ENCODE results near the gene DCLRE1C.
"Not testable (repeated sequence)": the region's sequence is repeated elsewhere in the genome, so short reads cannot be mapped to it uniquely, and the experiment has no call there.

Gene DCLRE1C

GRCh38 chr10:14945108-14945507 lies 8.8 kb downstream of the DCLRE1C start:
- DNase-seq (ENCODE audit: low read depth in 2 of 2): no peak

GRCh38 chr10:14942950-14943338 lies 11.0 kb downstream of the DCLRE1C start:
- DNase-seq (ENCODE audit: low read depth in 2 of 2): not testable (repeated sequence)

- not testable (repeated sequence) for DNase-seq (ENCODE audit: low read depth in 2 of 2)
Measured at GRCh38 chr10:14942147-14942949, 11.5 kb downstream of the DCLRE1C start.

- not testable (repeated sequence) for DNase-seq (ENCODE audit: low read depth in 2 of 2)
Measured at GRCh38 chr10:14938971-14939370, 14.9 kb downstream of the DCLRE1C start.

GRCh38 chr10:14936584-14936983 lies 17.3 kb downstream of the DCLRE1C start:
- no peak for DNase-seq (ENCODE audit: low read depth in 2 of 2)

GRCh38 chr10:14930610-14931009 lies 23.3 kb downstream of the DCLRE1C start:
- no peak for DNase-seq (ENCODE audit: low read depth in 2 of 2)

- no peak for DNase-seq (ENCODE audit: low read depth in 2 of 2)
Measured at GRCh38 chr10:14926722-14927416, 27.0 kb downstream of the DCLRE1C start.

GRCh38 chr10:14926061-14926470 lies 27.8 kb downstream of the DCLRE1C start:
- DNase-seq (ENCODE audit: low read depth in 2 of 2): no peak

GRCh38 chr10:14925268-14925667 lies 28.6 kb downstream of the DCLRE1C start:
- DNase-seq (ENCODE audit: low read depth in 2 of 2): no peak

- DNase-seq (ENCODE audit: low read depth in 2 of 2): no peak
Measured at GRCh38 chr10:14924013-14924412, 29.9 kb downstream of the DCLRE1C start.

- DNase-seq (ENCODE audit: low read depth in 2 of 2): no peak
Measured at GRCh38 chr10:14918964-14919363, 34.9 kb downstream of the DCLRE1C start.

- DNase-seq (ENCODE audit: low read depth in 2 of 2): no peak
Measured at GRCh38 chr10:14917827-14918226, 36.1 kb downstream of the DCLRE1C start.

GRCh38 chr10:14916600-14916999 lies 37.3 kb downstream of the DCLRE1C start:
- no peak for DNase-seq (ENCODE audit: low read depth in 2 of 2)

GRCh38 chr10:14911801-14912200 lies 42.1 kb downstream of the DCLRE1C start:
- no peak for DNase-seq (ENCODE audit: low read depth in 2 of 2)

- DNase-seq (ENCODE audit: low read depth in 2 of 2): no peak
Measured at GRCh38 chr10:14910953-14911352, 42.9 kb downstream of the DCLRE1C start.

GRCh38 chr10:14909101-14909500 lies 44.8 kb downstream of the DCLRE1C start:
- no peak for DNase-seq (ENCODE audit: low read depth in 2 of 2)

GRCh38 chr10:14907591-14907990 lies 46.3 kb downstream of the DCLRE1C start:
- DNase-seq (ENCODE audit: low read depth in 2 of 2): not testable (repeated sequence)

- no peak for DNase-seq (ENCODE audit: low read depth in 2 of 2)
Measured at GRCh38 chr10:14906765-14907164, 47.1 kb downstream of the DCLRE1C start.

- no peak for DNase-seq (ENCODE audit: low read depth in 2 of 2)
Measured at GRCh38 chr10:14905890-14906289, 48.0 kb downstream of the DCLRE1C start.

- DNase-seq (ENCODE audit: low read depth in 2 of 2): no peak
Measured at GRCh38 chr10:14904864-14905263, 49.0 kb downstream of the DCLRE1C start.

GRCh38 chr10:14904316-14904732 lies 49.6 kb downstream of the DCLRE1C start:
- peak in 1 of 2 experiments; percentile 6 for DNase-seq (ENCODE audit: low read depth in 2 of 2)

GRCh38 chr10:14891151-14891550 lies 62.7 kb downstream of the DCLRE1C start:
- no peak for DNase-seq (ENCODE audit: low read depth in 2 of 2)

GRCh38 chr10:14889318-14889717 lies 64.6 kb downstream of the DCLRE1C start:
- DNase-seq (ENCODE audit: low read depth in 2 of 2): no peak

Measured in fibroblast of skin of left biceps (primary cell).